A673 (cell line): Measurements from ENCODE around the gene EPC1.

Source experiments
- EZH2 ChIP-seq: fragments of 200-600 bp; sonication (generic); IDR thresholded peaks from 2 replicates; pipeline ENCODE4 v1.6.1; 2017; ENCODE audit warnings: borderline replicate concordance, low read depth, mild to moderate bottlenecking, mixed read lengths, antibody characterized with exemption, low read length; ENCODE audit not compliant: poor library complexity, severe bottlenecking
- TF ChIP-seq, protein P1 (sequence below): fragments of 300-800, 200-600 bp; sonication (generic); conservative IDR thresholded peaks from 2 replicates; pipeline ENCODE4 v1.5.1; 2017; ENCODE audit warnings: low read depth, mild to moderate bottlenecking, antibody characterized with exemption, low read length, moderate library complexity, mixed read lengths

DNA sequence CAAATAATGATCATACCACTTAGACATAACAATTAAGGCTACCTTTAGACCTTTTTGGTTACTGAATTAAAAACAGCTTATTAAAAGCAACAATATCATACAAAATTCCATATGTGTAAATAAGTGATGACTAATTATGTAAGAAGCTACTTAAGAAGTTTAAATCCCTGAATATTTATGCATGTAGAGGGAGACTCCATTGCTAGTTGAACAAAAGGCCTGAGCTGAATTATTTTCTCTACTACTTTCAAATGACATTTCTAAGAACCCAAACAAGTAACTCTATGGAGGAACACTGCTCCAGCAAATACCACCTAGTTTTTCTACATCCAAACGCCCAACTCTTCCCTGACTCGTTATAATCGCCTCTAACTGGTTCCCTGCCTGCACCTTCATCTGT, 31.5 kb downstream of the EPC1 start:
- TF ChIP-seq, protein P1, sequence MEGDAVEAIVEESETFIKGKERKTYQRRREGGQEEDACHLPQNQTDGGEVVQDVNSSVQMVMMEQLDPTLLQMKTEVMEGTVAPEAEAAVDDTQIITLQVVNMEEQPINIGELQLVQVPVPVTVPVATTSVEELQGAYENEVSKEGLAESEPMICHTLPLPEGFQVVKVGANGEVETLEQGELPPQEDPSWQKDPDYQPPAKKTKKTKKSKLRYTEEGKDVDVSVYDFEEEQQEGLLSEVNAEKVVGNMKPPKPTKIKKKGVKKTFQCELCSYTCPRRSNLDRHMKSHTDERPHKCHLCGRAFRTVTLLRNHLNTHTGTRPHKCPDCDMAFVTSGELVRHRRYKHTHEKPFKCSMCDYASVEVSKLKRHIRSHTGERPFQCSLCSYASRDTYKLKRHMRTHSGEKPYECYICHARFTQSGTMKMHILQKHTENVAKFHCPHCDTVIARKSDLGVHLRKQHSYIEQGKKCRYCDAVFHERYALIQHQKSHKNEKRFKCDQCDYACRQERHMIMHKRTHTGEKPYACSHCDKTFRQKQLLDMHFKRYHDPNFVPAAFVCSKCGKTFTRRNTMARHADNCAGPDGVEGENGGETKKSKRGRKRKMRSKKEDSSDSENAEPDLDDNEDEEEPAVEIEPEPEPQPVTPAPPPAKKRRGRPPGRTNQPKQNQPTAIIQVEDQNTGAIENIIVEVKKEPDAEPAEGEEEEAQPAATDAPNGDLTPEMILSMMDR, result no peak
- no peak for TF ChIP-seq EZH2
